Esophagus squamous epithelium (tissue), 5 donors: ENCODE results near the gene PHYHIPL. TPM values are rescaled to one million over a fixed set of nuclear protein-coding genes. Genes with fewer than 3 reads are reported as not detected.

Source experiments
- DNase-seq: peaks from one replicate; lab custom pipeline; 2025; lab: John Stamatoyannopoulos, UW
- H3K27ac ChIP-seq, 4 donors: fragments of 200-600 bp; sonication (generic); one replicate each; pipeline ENCODE4 v1.5.1; 2016 to 2019; ENCODE audit warnings: mild to moderate bottlenecking in 1 of 4
- H3K27me3 ChIP-seq, 4 donors: fragments of 200-600 bp; sonication (generic); 1 replicate in 3 of 4; 2 replicates in 1 of 4; pipeline versions ENCODE4 v1.5.1 to v1.6.0; 2017 to 2021; ENCODE audit warnings: antibody characterized with exemption in 1 of 4
- H3K36me3 ChIP-seq, 3 donors: fragments of 200-600 bp; sonication (generic); one replicate each; pipeline ENCODE4 v1.5.1; 2016 to 2019
- H3K4me1 ChIP-seq, 3 donors: fragments of 200-600 bp; sonication (generic); one replicate each; pipeline ENCODE4 v1.5.1; 2017 to 2019
- H3K4me3 ChIP-seq, 4 donors: fragments of 200-600 bp; sonication (generic); 1 replicate in 3 of 4; 2 replicates in 1 of 4; pipeline ENCODE4 v1.5.1; 2016 to 2019; ENCODE audit warnings: mild to moderate bottlenecking in 2 of 4, moderate library complexity in 1 of 4
- H3K9me3 ChIP-seq, 3 donors: fragments of 200-600 bp; sonication (generic); one replicate each; pipeline ENCODE4 v1.5.1; 2016 to 2019
- CTCF ChIP-seq, 6 experiments: fragments of 450-650 bp in 4 of 6; fragments of 200-600 bp in 2 of 6; sonication (generic) in 2 of 6; IDR thresholded peaks; one replicate each; pipeline ENCODE4 v1.5.1; 2016 to 2019; ENCODE audit warnings: antibody characterized with exemption in 6 of 6, mild to moderate bottlenecking in 4 of 6, moderate library complexity in 4 of 6
- POLR2A ChIP-seq, 4 donors: fragments of 450-650 bp; IDR thresholded peaks; one replicate each; pipeline ENCODE4 v1.6.1; 2017; ENCODE audit warnings: antibody characterized with exemption in 4 of 4, mild to moderate bottlenecking in 4 of 4, moderate library complexity in 3 of 4
- WGBS, 2 donors: methylation state at CpG; one replicate each; pipeline ENCODE4 v1.1.5; 2018; 5-methylcytosine and 5-hydroxymethylcytosine counted together
- intact Hi-C: fragments of 100-400 bp; cut with DNase I; formaldehyde crosslinking; loops from one replicate; pipeline ENCODE4 v1.15.0; 2022
- total RNA-seq, 4 donors: library from RNA; depleted of rRNA; stranded (reverse); fragments of >200 nt; gene quantifications; one replicate each; pipeline ENCODE4 v1.1.0, GENCODE V29; 2016
- donor health status: DM: yes; HTN: yes; CAD: no.

Gene PHYHIPL
- total RNA-seq, 4 donors from 2014 or later: 0.19 TPM; not detected in 3

GRCh38 chr10:59148701-59149100 lies 27.7 kb upstream of the PHYHIPL start:
- WGBS, 2 donors: 58 to 63% methylated on average over 2 of the region's 2 CpGs
- no peak for DNase-seq
- H3K9me3 ChIP-seq: no peaks in the 10 kb centered on the region
- no peaks in the 10 kb centered on the region for H3K27me3 ChIP-seq
- no peak overlapping the region for H3K27ac ChIP-seq
- no peaks in the 10 kb centered on the region for H3K4me1 ChIP-seq
- H3K4me3 ChIP-seq: no peak overlapping the region
- TF ChIP-seq CTCF (IDR thresholded peaks at IDR 0.05) (no peak), POLR2A (IDR thresholded peaks at IDR 0.05) (no peak)
- intact Hi-C loops: no loop called here
- H3K36me3 ChIP-seq: no peaks in the 10 kb centered on the region

- Histone ChIP-seq H3K27me3 (no peaks in the 10 kb centered on the region), H3K9me3 (no peaks in the 10 kb centered on the region), H3K4me1 (no peaks in the 10 kb centered on the region), H3K36me3 (no peaks in the 10 kb centered on the region), H3K27ac (no peak overlapping the region), H3K4me3 (no peak overlapping the region)
- TF ChIP-seq CTCF (IDR thresholded peaks at IDR 0.05) (no peak), POLR2A (IDR thresholded peaks at IDR 0.05) (no peak)
- intact Hi-C loops: no loop called here
- 92 to 100% methylated on average over 2 of the region's 2 CpGs for WGBS, 2 donors
- no peak for DNase-seq
Observed at GRCh38 chr10:59155556-59155955, 20.9 kb upstream of the PHYHIPL start.

GRCh38 chr10:59167512-59167911 lies 8.9 kb upstream of the PHYHIPL start:
- DNase-seq: no peak
- H3K9me3 ChIP-seq: no peaks in the 10 kb centered on the region
- no peak overlapping the region for H3K4me3 ChIP-seq
- H3K36me3 ChIP-seq: no peaks in the 10 kb centered on the region
- no peak overlapping the region for H3K27ac ChIP-seq
- TF ChIP-seq POLR2A (IDR thresholded peaks at IDR 0.05) (no peak), CTCF (IDR thresholded peaks at IDR 0.05) (no peak)
- no peaks in the 10 kb centered on the region for H3K27me3 ChIP-seq
- WGBS, 2 donors: 86 to 100% methylated on average over 2 of the region's 2 CpGs
- no peaks in the 10 kb centered on the region for H3K4me1 ChIP-seq
- intact Hi-C loops: no loop called here

GRCh38 chr10:59172567-59172966 lies 3.9 kb upstream of the PHYHIPL start:
- H3K4me3 ChIP-seq: no peak overlapping the region
- H3K36me3 ChIP-seq: no peaks in the 10 kb centered on the region
- 71 to 74% methylated on average over 5 of the region's 5 CpGs for WGBS, 2 donors
- intact Hi-C loops: no loop called here
- DNase-seq: no peak
- no peak overlapping the region for H3K27ac ChIP-seq
- TF ChIP-seq CTCF (IDR thresholded peaks at IDR 0.05): no peak
- TF ChIP-seq POLR2A (IDR thresholded peaks at IDR 0.05): no peak
- H3K4me1 ChIP-seq: peaks cover 5 to 19% (median 8%) of the 10 kb centered on the region in 3 donors
- H3K27me3 ChIP-seq: peaks cover 0 to 27% (median 4%) of the 10 kb centered on the region in 4 donors
- no peaks in the 10 kb centered on the region for H3K9me3 ChIP-seq

GRCh38 chr10:59173414-59173813 lies 3.0 kb upstream of the PHYHIPL start:
- no peak for DNase-seq
- intact Hi-C loops: no loop called here
- H3K27me3 ChIP-seq: peaks cover 0 to 36% (median 4%) of the 10 kb centered on the region in 4 donors

More at GRCh38 chr10:59173414-59173813, 3.0 kb upstream of the PHYHIPL start:
- H3K4me3 ChIP-seq: no peak overlapping the region
- peaks cover 5 to 19% (median 8%) of the 10 kb centered on the region in 3 donors for H3K4me1 ChIP-seq
- no peak overlapping the region for H3K27ac ChIP-seq
- no peaks in the 10 kb centered on the region for H3K36me3 ChIP-seq
- no peak for TF ChIP-seq CTCF (IDR thresholded peaks at IDR 0.05)
- H3K9me3 ChIP-seq: no peaks in the 10 kb centered on the region
